HEK293 (cell line): ENCODE results near the gene USP35.
"Not testable (repeated sequence)": the region's sequence is repeated elsewhere in the genome, so short reads cannot be mapped to it uniquely, and the experiment has no call there.

Source experiments
- CTCF ChIA-PET: fragments of 350-600 bp; formaldehyde crosslinking; extraction: SDS; loops from one replicate; lab custom pipeline; 2021; ENCODE audit warnings: antibody characterized with exemption; lab: Yijun Ruan, JAX
- POLR2A ChIA-PET: fragments of 300-600 bp; formaldehyde crosslinking; extraction: SDS; loops from one replicate; lab custom pipeline; 2020; ENCODE audit warnings: antibody characterized with exemption, inconsistent platforms; lab: Yijun Ruan, JAX
- H3K27ac ChIP-seq: fragments of 200-500 bp; sonication (Bioruptor generic); 2 replicates; pipeline ENCODE4 v1.5.1; 2014; ENCODE audit warnings: low read depth, low read length, control low read depth, inconsistent platforms; ENCODE audit errors: extremely low read depth
- H3K36me3 ChIP-seq, 2 experiments: fragments of 200-500 bp in 1 of 2; sonication (Bioruptor generic) in 1 of 2; 1 replicate in 1 of 2; 2 replicates in 1 of 2; pipeline ENCODE4 v1.5.1; 2014 to 2017; ENCODE audit warnings: inconsistent platforms in 2 of 2, low read length in 2 of 2; ENCODE audit not compliant: control insufficient read depth in 2 of 2, insufficient read depth in 1 of 2
- H3K4me1 ChIP-seq: fragments of 200-500 bp; sonication (Bioruptor generic); 2 replicates; pipeline ENCODE4 v1.5.1; 2014; ENCODE audit warnings: mild to moderate bottlenecking, low read length, inconsistent platforms; ENCODE audit not compliant: control insufficient read depth, insufficient read depth
- H3K4me3 ChIP-seq: 2 replicates; pipeline ENCODE4 v1.5.1; 2011; ENCODE audit warnings: low read depth, mild to moderate bottlenecking, control low read depth, low read length, moderate library complexity
- H3K9me3 ChIP-seq: fragments of 200-500 bp; sonication (Bioruptor generic); 2 replicates; pipeline ENCODE4 v1.5.1; 2014; ENCODE audit warnings: low read depth, low read length, inconsistent platforms; ENCODE audit not compliant: control insufficient read depth, insufficient read depth
- GFI1B ChIP-seq: fragments of 450-650 bp; formaldehyde crosslinking; IDR thresholded peaks from 2 replicates; pipeline ENCODE4 v1.5.1; 2016; ENCODE audit warnings: missing biosample characterization, missing genetic modification characterization
- SCRT2 ChIP-seq: fragments of 450-650 bp; formaldehyde crosslinking; IDR thresholded peaks from 2 replicates; pipeline ENCODE4 v1.5.1; 2016; ENCODE audit warnings: missing biosample characterization, missing genetic modification characterization
- ZBTB1 ChIP-seq: fragments of 450-650 bp; formaldehyde crosslinking; IDR thresholded peaks from 2 replicates; pipeline ENCODE4 v1.5.1; 2016; ENCODE audit warnings: missing biosample characterization, missing genetic modification characterization
- ZBTB20 ChIP-seq: fragments of 450-650 bp; formaldehyde crosslinking; IDR thresholded peaks from 2 replicates; pipeline ENCODE4 v1.5.1; 2016; ENCODE audit warnings: missing biosample characterization, missing genetic modification characterization
- ZFP37 ChIP-seq: fragments of 450-650 bp; formaldehyde crosslinking; IDR thresholded peaks from 2 replicates; pipeline ENCODE4 v1.5.1; 2016; ENCODE audit warnings: missing biosample characterization, missing genetic modification characterization
- ZIC2 ChIP-seq: fragments of 450-650 bp; formaldehyde crosslinking; IDR thresholded peaks from 2 replicates; pipeline ENCODE4 v1.5.1; 2016; ENCODE audit warnings: missing biosample characterization, missing genetic modification characterization
- ZNF146 ChIP-seq: fragments of 450-650 bp; formaldehyde crosslinking; IDR thresholded peaks from 2 replicates; pipeline ENCODE4 v1.5.1; 2016; ENCODE audit warnings: missing biosample characterization, missing genetic modification characterization
- ZNF221 ChIP-seq: fragments of 450-650 bp; formaldehyde crosslinking; IDR thresholded peaks from 2 replicates; pipeline ENCODE4 v1.5.1; 2017; ENCODE audit warnings: missing biosample characterization, missing genetic modification characterization, borderline replicate concordance
- ZNF274 ChIP-seq, 2 experiments: fragments of 200-500 bp in 1 of 2; fragments of 450-650 bp in 1 of 2; sonication (Bioruptor generic) in 1 of 2; formaldehyde crosslinking in 1 of 2; IDR thresholded peaks; 2 replicates each; pipeline versions ENCODE4 v1.5.1 to v1.6.1; 2014 to 2016; ENCODE audit warnings: borderline replicate concordance in 1 of 2, inconsistent platforms in 1 of 2, low read length in 1 of 2, missing biosample characterization in 1 of 2, missing genetic modification characterization in 1 of 2
- ZNF311 ChIP-seq: fragments of 450-650 bp; formaldehyde crosslinking; IDR thresholded peaks from 2 replicates; pipeline ENCODE4 v1.5.1; 2017; ENCODE audit warnings: missing biosample characterization, missing genetic modification characterization, borderline replicate concordance
- ZNF350 ChIP-seq: fragments of 450-650 bp; formaldehyde crosslinking; IDR thresholded peaks from 2 replicates; pipeline ENCODE4 v1.5.0; 2017; ENCODE audit warnings: missing biosample characterization, mild to moderate bottlenecking, missing genetic modification characterization
- ZNF555 ChIP-seq: fragments of 450-650 bp; formaldehyde crosslinking; conservative IDR thresholded peaks from 2 replicates; pipeline ENCODE4 v1.5.1; 2017; ENCODE audit warnings: missing biosample characterization, mild to moderate bottlenecking, missing genetic modification characterization, inconsistent platforms
- ZNF585B ChIP-seq: fragments of 450-650 bp; formaldehyde crosslinking; IDR thresholded peaks from 2 replicates; pipeline ENCODE4 v1.5.1; 2016; ENCODE audit warnings: missing biosample characterization, missing genetic modification characterization
- ZNF664 ChIP-seq: fragments of 450-650 bp; formaldehyde crosslinking; IDR thresholded peaks from 2 replicates; pipeline ENCODE4 v1.5.1; 2016; ENCODE audit warnings: missing biosample characterization, missing genetic modification characterization
- ZNF747 ChIP-seq: fragments of 450-650 bp; formaldehyde crosslinking; IDR thresholded peaks from 2 replicates; pipeline ENCODE4 v1.5.1; 2016; ENCODE audit warnings: missing biosample characterization, missing genetic modification characterization
- ZNF791 ChIP-seq: fragments of 450-650 bp; formaldehyde crosslinking; IDR thresholded peaks from 2 replicates; pipeline ENCODE4 v1.5.1; 2016; ENCODE audit warnings: missing biosample characterization, missing genetic modification characterization

The USP35 gene

DNA sequence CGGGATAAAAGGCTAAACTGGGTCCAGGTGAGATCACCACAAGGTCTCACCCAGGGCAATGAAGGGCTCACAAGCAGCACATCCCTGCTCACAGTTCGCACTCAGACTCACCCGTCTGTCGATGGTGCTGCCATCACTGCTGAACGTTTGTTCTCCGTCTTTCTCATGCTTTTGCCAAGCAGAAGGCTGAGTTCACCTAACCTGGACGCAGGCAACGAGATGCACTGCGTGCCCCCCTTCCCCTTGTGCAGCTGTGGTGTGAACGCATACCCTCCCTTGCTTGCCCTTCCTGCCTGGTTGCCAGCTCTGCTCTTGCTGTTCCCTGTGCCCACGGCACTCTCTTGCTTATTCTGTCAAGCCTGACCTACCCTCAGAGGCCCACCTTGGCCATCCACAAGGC lies 18.3 kb upstream of the USP35 start:
- POLR2A ChIA-PET: interaction anchor here (1.0 kb wide), 1 partner anchor 31 kb away, joined by 3 read pairs; the partner anchor contains the start of gene ALG8
- Histone ChIP-seq H3K4me3 (no peak overlapping the region), H3K4me1 (no peaks in the 10 kb centered on the region), H3K9me3 (no peaks in the 10 kb centered on the region), H3K27ac (no peak overlapping the region), H3K36me3 (peaks cover 0 to 13% of the 10 kb centered on the region in 2 experiments; a peak in 1 of 3 replicates)
- CTCF ChIA-PET: interaction anchor here (0.6 kb wide), 1 partner anchor 18 kb away, joined by 4 read pairs; no protein-coding TSS in a partner anchor
- no peak for TF ChIP-seq ZNF350
- TF ChIP-seq ZNF585B: no peak
- TF ChIP-seq SCRT2 (tag by site-specific recombination): no peak
- TF ChIP-seq ZNF221 (tag by site-specific recombination): no peak
- no peak for TF ChIP-seq ZNF274 (IDR thresholded peaks at IDR 0.05; ENCODE audit: low read length)
- no peak for TF ChIP-seq ZNF274 (tag by site-specific recombination; IDR thresholded peaks at IDR 0.05; ENCODE audit: borderline replicate concordance)
- TF ChIP-seq ZBTB1 (tag by site-specific recombination): no peak
- TF ChIP-seq ZNF664 (tag by site-specific recombination): no peak
- TF ChIP-seq ZNF791: no peak
- no peak for TF ChIP-seq ZNF555 (tag by site-specific recombination)
- TF ChIP-seq ZNF311 (tag by site-specific recombination): no peak
- TF ChIP-seq ZFP37 (tag by site-specific recombination): no peak
- TF ChIP-seq ZNF747 (tag by site-specific recombination): no peak

- Histone ChIP-seq H3K36me3 (peaks cover 0 to 13% of the 10 kb centered on the region in 2 experiments; a peak in 1 of 3 replicates), H3K9me3 (no peaks in the 10 kb centered on the region), H3K4me3 (no peak overlapping the region), H3K4me1 (no peaks in the 10 kb centered on the region), H3K27ac (no peak overlapping the region)
- TF ChIP-seq ZNF221 (tag by site-specific recombination) (no peak), SCRT2 (tag by site-specific recombination) (no peak), ZBTB20 (no peak)
- POLR2A ChIA-PET: interaction anchor here (1.0 kb wide), 1 partner anchor 32 kb away, joined by 3 read pairs; the partner anchor contains the start of gene ALG8
- CTCF ChIA-PET: no interaction called here
Measured at GRCh38 chr11:78170874-78171549, 17.7 kb upstream of the USP35 start.

DNA sequence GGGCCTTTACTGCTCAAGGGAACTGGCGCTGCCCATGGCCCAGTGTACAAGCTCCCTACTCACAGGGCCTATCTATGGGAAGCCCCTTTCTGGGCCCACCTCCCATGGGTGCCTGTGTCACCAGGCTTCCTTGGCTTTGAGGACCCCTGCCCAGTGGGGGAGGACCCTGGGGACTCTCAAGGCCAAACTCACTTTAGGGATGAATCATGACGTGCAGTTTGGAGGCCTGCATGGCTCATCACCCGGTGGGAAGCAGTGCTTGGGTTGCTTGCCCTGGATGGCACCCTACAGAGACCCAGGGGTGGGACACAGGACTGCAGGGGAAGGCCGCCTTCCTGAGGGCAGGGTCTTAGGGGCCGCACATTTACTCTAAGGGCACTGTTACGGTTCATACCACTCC lies 16.8 kb upstream of the USP35 start:
- H3K4me1 ChIP-seq: no peaks in the 10 kb centered on the region
- TF ChIP-seq ZIC2 (tag by site-specific recombination) (peak; percentile 44), GFI1B (tag by site-specific recombination) (no peak)
- TF ChIP-seq, all 188 proteins: peak for 1
- H3K36me3 ChIP-seq: peaks cover 0 to 13% of the 10 kb centered on the region in 2 experiments; a peak in 1 of 3 replicates
- POLR2A ChIA-PET: no interaction called here
- no peak overlapping the region for H3K27ac ChIP-seq
- CTCF ChIA-PET: no interaction called here
- H3K9me3 ChIP-seq: no peaks in the 10 kb centered on the region
- H3K4me3 ChIP-seq: no peak overlapping the region

DNA sequence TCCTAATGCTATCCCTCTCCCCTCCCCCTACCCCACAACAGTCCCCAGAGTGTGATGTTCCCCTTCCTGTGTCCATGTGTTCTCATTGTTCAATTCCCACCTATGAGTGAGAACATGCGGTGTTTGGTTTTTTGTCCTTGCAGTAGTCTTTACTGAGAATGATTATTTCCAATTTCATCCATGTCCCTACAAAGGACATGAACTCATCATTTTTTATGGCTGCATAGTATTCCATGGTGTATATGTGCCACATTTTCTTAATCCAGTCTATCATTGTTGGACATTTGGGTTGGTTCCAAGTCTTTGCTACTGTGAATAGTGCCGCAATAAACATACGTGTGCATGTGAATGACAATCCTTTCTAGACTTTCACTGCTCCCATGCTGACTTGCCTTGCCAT lies 12.9 kb upstream of the USP35 start:
- POLR2A ChIA-PET, H3K4me1 ChIP-seq, H3K9me3 ChIP-seq, CTCF ChIA-PET, H3K4me3 ChIP-seq, H3K27ac ChIP-seq: not testable (repeated sequence)
- peak; percentile 94 for TF ChIP-seq ZNF146
- H3K36me3 ChIP-seq: peaks cover 0 to 13% of the 10 kb centered on the region in 2 experiments; a peak in 1 of 3 replicates
